Measurements from ENCODE around the gene SMG6. TPM values are rescaled to one million over a fixed set of nuclear protein-coding genes. Genes with fewer than 3 reads are reported as not detected.

Gene SMG6
- total RNA-seq, 1 experiment from 2014 or later = 13.5 TPM

GRCh38 chr17:2067048-2067561 is 236.5 kb downstream of the SMG6 start:
- TF ChIP-seq CTCF (IDR thresholded peaks at IDR 0.05; ENCODE audit: unreplicated experiment) = no peak
- BruUV-seq (replicated peaks) = no TSS peak
- Mint-ChIP-seq H3K27ac (ENCODE audit: unreplicated experiment) (no peak overlapping the region), H3K36me3 (ENCODE audit: insufficient read depth, unreplicated experiment) (peaks cover 5% of the 10 kb centered on the region), H3K4me1 (ENCODE audit: low read depth, unreplicated experiment) (no peaks in the 10 kb centered on the region), H3K9me3 (ENCODE audit: low read depth, unreplicated experiment) (no peaks in the 10 kb centered on the region), H3K27me3 (ENCODE audit: unreplicated experiment) (no peaks in the 10 kb centered on the region), H3K4me3 (ENCODE audit: low read depth, unreplicated experiment) (no peak overlapping the region)
- intact Hi-C loops (cut with micrococcal nuclease; ENCODE audit: unreplicated experiment) = no loop called here
- CTCF ChIA-PET = no interaction called here
- no peak for DNase-seq

GRCh38 chr17:2065949-2066400 is 237.6 kb downstream of the SMG6 start:
- intact Hi-C loops (cut with micrococcal nuclease; ENCODE audit: unreplicated experiment) = no loop called here
- Mint-ChIP-seq H3K36me3 (ENCODE audit: insufficient read depth, unreplicated experiment) (no peaks in the 10 kb centered on the region), H3K27me3 (ENCODE audit: unreplicated experiment) (no peaks in the 10 kb centered on the region), H3K4me3 (ENCODE audit: low read depth, unreplicated experiment) (no peak overlapping the region), H3K4me1 (ENCODE audit: low read depth, unreplicated experiment) (no peaks in the 10 kb centered on the region), H3K27ac (ENCODE audit: unreplicated experiment) (no peak overlapping the region), H3K9me3 (ENCODE audit: low read depth, unreplicated experiment) (no peaks in the 10 kb centered on the region)
- CTCF ChIA-PET = no interaction called here
- no peak for TF ChIP-seq CTCF (IDR thresholded peaks at IDR 0.05; ENCODE audit: unreplicated experiment)
- no TSS peak for BruUV-seq (replicated peaks)
- no peak for DNase-seq

GRCh38 chr17:2064980-2065785 is 238.4 kb downstream of the SMG6 start:
- no peaks in the 10 kb centered on the region for H3K27me3 Mint-ChIP-seq (ENCODE audit: unreplicated experiment)
- no peak for DNase-seq
- no peaks in the 10 kb centered on the region for H3K4me1 Mint-ChIP-seq (ENCODE audit: low read depth, unreplicated experiment)
- CTCF ChIA-PET = no interaction called here
- H3K4me3 Mint-ChIP-seq (ENCODE audit: low read depth, unreplicated experiment) = no peak overlapping the region
- intact Hi-C loops (cut with micrococcal nuclease; ENCODE audit: unreplicated experiment) = no loop called here
- no TSS peak for BruUV-seq (replicated peaks)
- no peak overlapping the region for H3K27ac Mint-ChIP-seq (ENCODE audit: unreplicated experiment)
- no peaks in the 10 kb centered on the region for H3K9me3 Mint-ChIP-seq (ENCODE audit: low read depth, unreplicated experiment)
- TF ChIP-seq CTCF (IDR thresholded peaks at IDR 0.05; ENCODE audit: unreplicated experiment) = no peak
- no peaks in the 10 kb centered on the region for H3K36me3 Mint-ChIP-seq (ENCODE audit: insufficient read depth, unreplicated experiment)

- H3K27ac Mint-ChIP-seq (ENCODE audit: unreplicated experiment) = no peak overlapping the region
- no peaks in the 10 kb centered on the region for H3K36me3 Mint-ChIP-seq (ENCODE audit: insufficient read depth, unreplicated experiment)
- BruUV-seq (replicated peaks) = no TSS peak
- no peaks in the 10 kb centered on the region for H3K27me3 Mint-ChIP-seq (ENCODE audit: unreplicated experiment)
- intact Hi-C loops (cut with micrococcal nuclease; ENCODE audit: unreplicated experiment) = no loop called here
- TF ChIP-seq CTCF (IDR thresholded peaks at IDR 0.05; ENCODE audit: unreplicated experiment) = no peak
- CTCF ChIA-PET = no interaction called here
- DNase-seq = no peak
- H3K4me3 Mint-ChIP-seq (ENCODE audit: low read depth, unreplicated experiment) = no peak overlapping the region
- no peaks in the 10 kb centered on the region for H3K4me1 Mint-ChIP-seq (ENCODE audit: low read depth, unreplicated experiment)
- H3K9me3 Mint-ChIP-seq (ENCODE audit: low read depth, unreplicated experiment) = no peaks in the 10 kb centered on the region
Observed at GRCh38 chr17:2064520-2064971, 239.0 kb downstream of the SMG6 start.
